ENCODE data around the gene DPT. TPM values are rescaled to one million over a fixed set of nuclear protein-coding genes. Genes with fewer than 3 reads are reported as not detected.

DPT gene
- total and polyA plus RNA-seq, 2 of the 4 experiments (the other 2 are of a cell fraction): not detected

DNA sequence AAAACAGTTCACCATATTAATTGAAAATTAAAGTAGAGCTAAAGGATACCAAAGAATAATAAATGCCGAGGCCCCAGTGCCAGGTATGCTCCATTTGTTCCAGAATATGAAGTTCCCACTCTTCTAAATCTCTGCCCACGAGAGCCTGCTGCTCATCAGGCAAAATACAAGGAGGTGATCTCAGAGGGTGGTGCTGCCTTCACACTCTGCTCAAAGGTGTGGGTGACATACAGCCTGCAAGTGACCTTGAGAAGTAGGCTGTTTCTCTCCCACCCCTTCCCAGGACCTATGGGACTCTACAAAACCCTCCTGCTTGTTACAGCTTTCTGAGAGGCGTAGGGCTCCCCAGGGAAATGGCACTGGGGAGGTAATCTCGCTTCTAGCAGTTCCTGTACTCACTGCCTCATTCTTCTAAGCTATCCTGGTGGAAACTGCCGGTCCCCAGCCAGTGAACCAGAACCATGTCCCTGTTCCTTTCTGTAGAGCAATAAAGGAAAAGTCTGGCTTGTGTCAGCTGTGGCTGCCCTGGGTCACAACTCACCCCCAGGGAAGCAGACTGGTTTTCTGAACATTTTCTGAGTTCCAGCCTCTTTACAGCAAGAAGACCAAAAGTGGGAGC, 26.9 kb upstream of the DPT start:
- dilution Hi-C loops (cut with HindIII; ENCODE audit: low sequenced_read_pairs, unreplicated experiment) (no loop called here), in situ Hi-C loops (cut with MboI; ENCODE audit: low sequenced_read_pairs) (no loop called here), intact Hi-C loops (cut with micrococcal nuclease) (no loop called here)
- Histone ChIP-seq H3K4ac (ENCODE audit: low read depth, low read length) (no peak overlapping the region), H3K9ac (ENCODE audit: low read depth, low read length) (no peak overlapping the region), H2AK5ac (ENCODE audit: low read depth, low read length) (no peak overlapping the region), H3K27me3 (ENCODE audit: control insufficient read depth, insufficient read depth, low read length) (no peaks in the 10 kb centered on the region), H3K56ac (ENCODE audit: extremely low read depth, insufficient read depth, low read length) (no peak overlapping the region), H3K9me1 (ENCODE audit: insufficient read depth, low read length) (no peaks in the 10 kb centered on the region), H3K27ac (ENCODE audit: insufficient read depth, low read length) (no peak overlapping the region), H4K5ac (ENCODE audit: low read depth, low read length) (no peak overlapping the region), H2BK120ac (ENCODE audit: low read depth, low read length) (no peak overlapping the region), H3K4me2 (ENCODE audit: low read depth, low read length) (no peak overlapping the region), H3K4me1 (ENCODE audit: control insufficient read depth, insufficient read depth, low read length) (no peaks in the 10 kb centered on the region), H2AK9ac (replicated peaks; ENCODE audit: low read depth, low read length, poor library complexity) (no peak overlapping the region), H4K20me1 (ENCODE audit: insufficient read depth, low read length) (no peaks in the 10 kb centered on the region), H3K23ac (ENCODE audit: low read depth, low read length) (no peak overlapping the region), H3K79me1 (ENCODE audit: low read depth in 1 of 2, low read length in 2 of 2) (no peaks in the 10 kb centered on the region), H4K91ac (ENCODE audit: insufficient read depth, low read depth, low read length) (no peak overlapping the region), H2BK5ac (ENCODE audit: low read depth, low read length, poor library complexity, severe bottlenecking) (no peak overlapping the region), H4K8ac (ENCODE audit: low read depth in 2 of 2, low read length in 2 of 2) (no peak overlapping the region), H3K4me3 (ENCODE audit: insufficient read depth, low read depth, low read length) (no peak overlapping the region), H3K18ac (ENCODE audit: low read depth, low read length) (no peak overlapping the region), H3K36me3 (ENCODE audit: control insufficient read depth, insufficient read depth, low read length) (no peaks in the 10 kb centered on the region), H3K9me3 (ENCODE audit: control insufficient read depth, insufficient read depth, low read length) (no peaks in the 10 kb centered on the region), H2AFZ (replicated peaks; ENCODE audit: low read length, poor library complexity) (no peak overlapping the region), H3K14ac (replicated peaks; ENCODE audit: low read depth, low read length) (no peak overlapping the region), H2BK15ac (ENCODE audit: low read depth, low read length) (no peak overlapping the region), H2BK20ac (ENCODE audit: low read depth, low read length) (no peak overlapping the region)
- WGBS, 2 experiments (ENCODE audit: extremely low coverage in 2 of 2, insufficient read length in 1 of 2): no CpG with 5 or more reads among the region's 5 CpGs
- no TSS peak for BruUV-seq (replicated peaks)
- no peak for DNase-seq
- TF ChIP-seq SMC3 (IDR thresholded peaks at IDR 0.05; ENCODE audit: low read depth, low read length) (no peak), MXI1 (IDR thresholded peaks at IDR 0.05; ENCODE audit: borderline replicate concordance, low read depth, low read length) (no peak), MAZ (IDR thresholded peaks at IDR 0.05; ENCODE audit: borderline replicate concordance, low read depth, low read length) (no peak), ELK1 (IDR thresholded peaks at IDR 0.05; ENCODE audit: borderline replicate concordance, low read depth, low read length) (no peak), POLR2A (IDR thresholded peaks at IDR 0.05; ENCODE audit: low read depth, low read length) (no peak), CEBPB (IDR thresholded peaks at IDR 0.05; ENCODE audit: low read depth, low read length) (no peak), RFX5 (IDR thresholded peaks at IDR 0.05; ENCODE audit: low read depth, low read length) (no peak), RAD21 (IDR thresholded peaks at IDR 0.05; ENCODE audit: low read length) (no peak)
- TF ChIP-seq, protein P1, sequence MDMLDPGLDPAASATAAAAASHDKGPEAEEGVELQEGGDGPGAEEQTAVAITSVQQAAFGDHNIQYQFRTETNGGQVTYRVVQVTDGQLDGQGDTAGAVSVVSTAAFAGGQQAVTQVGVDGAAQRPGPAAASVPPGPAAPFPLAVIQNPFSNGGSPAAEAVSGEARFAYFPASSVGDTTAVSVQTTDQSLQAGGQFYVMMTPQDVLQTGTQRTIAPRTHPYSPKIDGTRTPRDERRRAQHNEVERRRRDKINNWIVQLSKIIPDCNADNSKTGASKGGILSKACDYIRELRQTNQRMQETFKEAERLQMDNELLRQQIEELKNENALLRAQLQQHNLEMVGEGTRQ (IDR thresholded peaks at IDR 0.05; ENCODE audit: low read depth, low read length): no peak
- ChIA-PET POLR2A (ENCODE audit: unreplicated experiment) (no interaction called here), CTCF (interaction anchor here (1.1 kb wide), 1 partner anchor 13 kb away, joined by 3 read pairs; no protein-coding TSS in a partner anchor)
- no peak for ATAC-seq (ENCODE audit: low read depth)
